Stomach (tissue), 4 donors: ENCODE measurements around the gene CAPN15.
"Not testable (repeated sequence)": the region's sequence is repeated elsewhere in the genome, so short reads cannot be mapped to it uniquely, and the experiment has no call there.

ENCODE experiments used
- CTCF ChIP-seq, 7 experiments: fragments of 450-650 bp in 4 of 7; fragments of 200-600 bp in 3 of 7; sonication (generic) in 3 of 7; IDR thresholded peaks; one replicate each; pipeline ENCODE4 v1.5.1; 2016 to 2019; ENCODE audit warnings: antibody characterized with exemption in 7 of 7, control low read depth in 2 of 7, mild to moderate bottlenecking in 1 of 7
- POLR2A ChIP-seq, 4 donors: fragments of 450-650 bp; IDR thresholded peaks; one replicate each; pipeline ENCODE4 v1.6.1; 2016; ENCODE audit warnings: antibody characterized with exemption in 4 of 4, control low read depth in 2 of 4, mild to moderate bottlenecking in 1 of 4, moderate library complexity in 1 of 4
- POLR2AphosphoS5 ChIP-seq, 3 donors: sonication (generic); formaldehyde crosslinking; IDR thresholded peaks; one replicate each; pipeline ENCODE4 v1.6.1; 2016; ENCODE audit warnings: antibody characterized with exemption in 3 of 3

- TF ChIP-seq CTCF, POLR2AphosphoS5, POLR2A (IDR thresholded peaks at IDR 0.05): not testable (repeated sequence)
Observed at GRCh38 chr16:478287-478686, 49.2 kb upstream of the CAPN15 start.
